Stimulated activated CD4-positive, alpha-beta T cell treated with anti-CD3 and anti-CD28 coated beads, Interleukin-2, amount 100 ng/mL, for 4 hours (primary cell): ENCODE measurements around the gene RETNLB.

ENCODE experiments used
- DNase-seq: peaks from one replicate; pipeline ENCODE4 v3.0.0-alpha.2; 2020; ENCODE audit warnings: low read depth

Gene RETNLB

GRCh38 chr3:108757404-108757982 lies at the start of gene RETNLB:
RETNLB (minus strand) TSS chr3:108757410; CDS start chr3:108757185, 225 bp downstream.
- no peak for DNase-seq

GRCh38 chr3:108806316-108806715 lies 49.1 kb upstream of the RETNLB start:
- peak; percentile 1 for DNase-seq

- DNase-seq, result no peak
Measured at GRCh38 chr3:108804966-108805365, 47.8 kb upstream of the RETNLB start.

GRCh38 chr3:108804437-108804836 lies 47.2 kb upstream of the RETNLB start:
- DNase-seq, result no peak

GRCh38 chr3:108791473-108791872 lies 34.3 kb upstream of the RETNLB start:
- no peak for DNase-seq

GRCh38 chr3:108780235-108780634 lies 23.0 kb upstream of the RETNLB start:
- peak; percentile 1 for DNase-seq

- DNase-seq, result no peak
Measured at GRCh38 chr3:108779496-108779895, 22.3 kb upstream of the RETNLB start.

- DNase-seq, result no peak
Measured at GRCh38 chr3:108775649-108776048, 18.4 kb upstream of the RETNLB start.

GRCh38 chr3:108767253-108767652 lies 10.0 kb upstream of the RETNLB start:
- DNase-seq, result no peak

- DNase-seq, result no peak
Measured at GRCh38 chr3:108755686-108756085, 1.5 kb downstream of the RETNLB start.

- DNase-seq, result no peak
Measured at GRCh38 chr3:108744762-108745161, 12.4 kb downstream of the RETNLB start.

GRCh38 chr3:108742929-108743328 lies 14.3 kb downstream of the RETNLB start:
- no peak for DNase-seq

GRCh38 chr3:108736821-108737220 lies 20.4 kb downstream of the RETNLB start:
- DNase-seq, result no peak

GRCh38 chr3:108728934-108729333 lies 28.3 kb downstream of the RETNLB start:
- DNase-seq, result no peak

GRCh38 chr3:108728105-108728504 lies 29.1 kb downstream of the RETNLB start:
- DNase-seq, result no peak

- DNase-seq, result no peak
Measured at GRCh38 chr3:108724101-108724500, 33.1 kb downstream of the RETNLB start.

GRCh38 chr3:108722724-108723123 lies 34.5 kb downstream of the RETNLB start:
- no peak for DNase-seq

- DNase-seq, result no peak
Measured at GRCh38 chr3:108719178-108719806, 37.9 kb downstream of the RETNLB start.

- no peak for DNase-seq
Measured at GRCh38 chr3:108718454-108718853, 38.8 kb downstream of the RETNLB start.

- DNase-seq, result no peak
Measured at GRCh38 chr3:108713816-108714215, 43.4 kb downstream of the RETNLB start.

GRCh38 chr3:108713009-108713516 lies 44.1 kb downstream of the RETNLB start:
- DNase-seq, result no peak
